ENCODE data around the gene IL33.

IL33 gene

GRCh38 chr9:6234014-6234413 is 18.4 kb downstream of the IL33 start:
- no peak for DNase-seq (ENCODE audit: low spot score)
- TF ChIP-seq CTCF (IDR thresholded peaks at IDR 0.05; ENCODE audit: extremely low read depth, insufficient read depth, missing control alignments), result no peak
- in situ Hi-C loops (cut with MboI; ENCODE audit: low pct_unique_long_range_greater_than_20kb, low sequenced_read_pairs, unreplicated experiment), result no loop called here

DNA sequence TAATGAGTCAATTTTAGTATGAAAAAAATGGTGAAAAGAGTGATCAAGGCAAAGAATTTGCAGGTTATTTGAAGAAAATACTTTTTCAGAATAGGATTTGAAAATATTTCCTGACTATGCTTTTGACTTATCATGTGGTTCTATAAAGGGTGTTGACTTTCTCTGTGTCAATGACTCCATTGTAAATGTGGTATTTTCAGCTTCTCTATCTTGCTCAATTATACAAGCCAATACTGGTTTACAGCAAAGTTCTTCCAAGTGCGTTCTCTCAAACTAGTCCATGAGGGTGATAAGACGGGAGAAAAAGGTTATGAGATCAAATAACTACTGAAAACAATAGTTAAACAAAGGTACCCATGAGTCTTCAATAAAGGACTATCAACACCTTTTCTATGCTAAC is 21.7 kb downstream of the IL33 start:
- in situ Hi-C loops (cut with MboI; ENCODE audit: low pct_unique_long_range_greater_than_20kb, low sequenced_read_pairs, unreplicated experiment), result no loop called here
- TF ChIP-seq CTCF (IDR thresholded peaks at IDR 0.05; ENCODE audit: extremely low read depth, insufficient read depth, missing control alignments), result no peak
- DNase-seq (ENCODE audit: low spot score), result no peak

GRCh38 chr9:6239048-6239461 is 23.4 kb downstream of the IL33 start:
- no peak for TF ChIP-seq CTCF (IDR thresholded peaks at IDR 0.05; ENCODE audit: extremely low read depth, insufficient read depth, missing control alignments)
- in situ Hi-C loops (cut with MboI; ENCODE audit: low pct_unique_long_range_greater_than_20kb, low sequenced_read_pairs, unreplicated experiment), result no loop called here
- no peak for DNase-seq (ENCODE audit: low spot score)

DNA sequence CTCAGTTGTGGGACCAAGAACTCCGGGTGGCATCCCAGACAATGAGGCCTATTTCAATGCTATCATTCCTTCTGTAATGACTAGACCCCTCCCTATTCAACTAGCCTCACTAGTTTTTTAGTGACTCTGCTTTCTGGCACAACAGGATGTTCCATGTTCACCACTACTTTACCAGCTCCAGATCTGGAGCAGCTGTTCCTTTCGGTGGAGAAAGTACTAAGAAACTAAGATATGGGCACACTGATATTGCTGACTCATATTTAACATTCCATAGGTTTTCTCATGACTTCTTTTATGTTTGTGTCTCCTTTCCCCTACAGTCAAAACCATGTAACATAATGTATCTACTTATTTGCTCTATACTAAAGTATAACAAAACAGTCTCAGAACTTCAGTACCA is 24.1 kb downstream of the IL33 start:
- no peak for DNase-seq (ENCODE audit: low spot score)
- in situ Hi-C loops (cut with MboI; ENCODE audit: low pct_unique_long_range_greater_than_20kb, low sequenced_read_pairs, unreplicated experiment), result no loop called here
- TF ChIP-seq CTCF (IDR thresholded peaks at IDR 0.05; ENCODE audit: extremely low read depth, insufficient read depth, missing control alignments), result no peak

DNA sequence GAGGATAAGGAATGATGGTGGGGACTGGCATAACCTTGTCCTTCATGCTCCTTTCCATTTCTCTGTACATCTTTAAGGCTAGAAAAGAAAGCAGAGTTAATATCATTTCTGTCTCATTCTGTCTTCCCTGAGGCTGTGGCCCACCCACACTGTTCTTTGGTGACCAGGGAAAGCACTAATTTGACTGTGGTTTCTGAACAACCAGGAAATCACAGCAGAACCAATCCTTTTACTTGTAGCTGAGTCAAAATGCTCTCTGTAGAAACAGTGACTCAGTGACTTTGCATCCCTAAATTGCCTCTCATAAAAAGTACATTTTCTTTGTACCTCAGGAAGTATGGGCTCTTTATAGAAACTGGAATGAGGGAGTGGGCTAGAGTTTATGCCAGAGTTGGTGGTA is 28.1 kb downstream of the IL33 start:
- in situ Hi-C loops (cut with MboI; ENCODE audit: low pct_unique_long_range_greater_than_20kb, low sequenced_read_pairs, unreplicated experiment), result no loop called here
- TF ChIP-seq CTCF (IDR thresholded peaks at IDR 0.05; ENCODE audit: extremely low read depth, insufficient read depth, missing control alignments), result no peak
- DNase-seq (ENCODE audit: low spot score), result peak; percentile 58

GRCh38 chr9:6247266-6247665 is 31.7 kb downstream of the IL33 start:
- DNase-seq (ENCODE audit: low spot score), result no peak
- in situ Hi-C loops (cut with MboI; ENCODE audit: low pct_unique_long_range_greater_than_20kb, low sequenced_read_pairs, unreplicated experiment), result no loop called here
- TF ChIP-seq CTCF (IDR thresholded peaks at IDR 0.05; ENCODE audit: extremely low read depth, insufficient read depth, missing control alignments), result no peak

DNA sequence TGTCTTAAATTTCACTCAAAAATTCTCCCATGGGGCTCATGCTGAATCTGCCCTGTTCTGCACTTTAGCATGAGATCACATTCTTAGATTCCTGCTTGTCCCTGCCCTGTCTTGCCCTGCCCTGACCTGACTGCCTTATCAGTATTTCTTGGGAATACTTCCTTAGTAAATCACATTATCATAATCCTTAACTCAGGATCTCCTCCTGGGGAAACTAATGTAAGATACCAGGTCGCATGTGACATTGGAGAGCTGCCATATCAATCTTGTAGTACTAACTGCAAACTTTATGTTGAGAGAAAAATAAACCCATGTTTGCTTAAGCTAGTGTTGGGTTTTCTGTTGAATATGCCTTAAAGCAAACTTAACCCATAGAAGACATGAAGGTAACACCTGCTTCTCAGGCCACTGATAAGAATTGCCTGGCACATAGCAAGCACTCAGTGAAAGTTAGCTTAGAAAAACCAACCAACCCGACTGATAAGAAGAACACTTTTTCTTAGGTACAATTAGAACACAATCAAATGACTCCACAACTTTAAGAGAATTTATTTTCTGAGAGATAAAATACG is 53.3 kb downstream of the IL33 start:
- in situ Hi-C loops (cut with MboI; ENCODE audit: low pct_unique_long_range_greater_than_20kb, low sequenced_read_pairs, unreplicated experiment), result no loop called here
- DNase-seq (ENCODE audit: low spot score), result no peak
- no peak for TF ChIP-seq CTCF (IDR thresholded peaks at IDR 0.05; ENCODE audit: extremely low read depth, insufficient read depth, missing control alignments)
